H9 (cell line): ENCODE data around the gene PMEPA1. TPM values are rescaled to one million over a fixed set of nuclear protein-coding genes. Genes with fewer than 3 reads are reported as not detected.

Experiments used
- DNase-seq: peaks from one replicate; pipeline ENCODE4 v3.0.0-alpha.2; 2017
- H2AFZ ChIP-seq: one replicate; pipeline ENCODE4 v1.6.1; 2013; ENCODE audit warnings: mild to moderate bottlenecking, low read length, control low read depth, moderate library complexity
- H2AK5ac ChIP-seq: 2 replicates; pipeline ENCODE4 v1.6.1; 2013; ENCODE audit warnings: low read length, control low read depth, mixed read lengths; ENCODE audit not compliant: insufficient read length
- H2BK120ac ChIP-seq: one replicate; pipeline ENCODE4 v1.6.1; 2013; ENCODE audit warnings: low read depth, mild to moderate bottlenecking, low read length, control low read depth, inconsistent platforms; ENCODE audit not compliant: poor library complexity, severe bottlenecking
- H2BK12ac ChIP-seq: 2 replicates; pipeline ENCODE4 v1.6.1; 2013; ENCODE audit warnings: low read length, control low read depth, mixed read lengths, low read depth; ENCODE audit not compliant: insufficient read length
- H2BK15ac ChIP-seq: 2 replicates; pipeline ENCODE4 v1.6.1; 2013; ENCODE audit warnings: low read depth, low read length, control low read depth
- H2BK20ac ChIP-seq: one replicate; pipeline ENCODE4 v1.6.1; 2013; ENCODE audit warnings: low read depth, mild to moderate bottlenecking, low read length, control low read depth, inconsistent platforms; ENCODE audit not compliant: poor library complexity, severe bottlenecking
- H2BK5ac ChIP-seq: 2 replicates; pipeline ENCODE4 v1.6.1; 2013; ENCODE audit warnings: low read length, control low read depth, mixed read lengths; ENCODE audit not compliant: insufficient read length
- H3K14ac ChIP-seq: 2 replicates; pipeline ENCODE4 v1.6.1; 2013; ENCODE audit warnings: low read length, control low read depth; ENCODE audit not compliant: insufficient read depth
- H3K18ac ChIP-seq: 2 replicates; pipeline ENCODE4 v1.6.1; 2013; ENCODE audit warnings: low read depth, mild to moderate bottlenecking, mixed read lengths, low read length, control low read depth; ENCODE audit not compliant: insufficient read length
- H3K23ac ChIP-seq: 2 replicates; pipeline ENCODE4 v1.6.1; 2013; ENCODE audit warnings: low read length, control low read depth, mixed read lengths, low read depth; ENCODE audit not compliant: insufficient read length
- H3K23me2 ChIP-seq: 2 replicates; pipeline ENCODE4 v1.6.1; 2013; ENCODE audit warnings: low read depth, mild to moderate bottlenecking, mixed read lengths, low read length, control low read depth; ENCODE audit not compliant: insufficient read length, poor library complexity, severe bottlenecking
- H3K27ac ChIP-seq: 2 replicates; pipeline ENCODE4 v1.5.1; 2013; ENCODE audit warnings: low read length, control low read depth, mixed read lengths, low read depth; ENCODE audit not compliant: insufficient read length
- H3K27me3 ChIP-seq: 2 replicates; pipeline ENCODE4 v1.6.1; 2013; ENCODE audit warnings: low read length, control low read depth, inconsistent platforms; ENCODE audit not compliant: insufficient read depth
- H3K4ac ChIP-seq: 2 replicates; pipeline ENCODE4 v1.6.1; 2013; ENCODE audit warnings: low read depth, mild to moderate bottlenecking, control low read depth, inconsistent platforms, low read length, moderate library complexity
- H3K4me1 ChIP-seq: 2 replicates; pipeline ENCODE4 v1.6.1; 2013; ENCODE audit warnings: low read length, control low read depth, inconsistent platforms; ENCODE audit not compliant: insufficient read depth
- H3K4me2 ChIP-seq: 2 replicates; pipeline ENCODE4 v1.6.1; 2013; ENCODE audit warnings: low read length, control low read depth, mixed read lengths; ENCODE audit not compliant: insufficient read length, insufficient read depth
- H3K56ac ChIP-seq: 2 replicates; pipeline ENCODE4 v1.6.1; 2013; ENCODE audit warnings: low read depth, mild to moderate bottlenecking, mixed read lengths, low read length, control low read depth; ENCODE audit not compliant: insufficient read length
- H3K79me1 ChIP-seq: 2 replicates; pipeline ENCODE4 v1.6.1; 2013; ENCODE audit warnings: low read depth, mild to moderate bottlenecking, moderate library complexity, low read length, control low read depth, inconsistent platforms; ENCODE audit not compliant: insufficient read depth, poor library complexity, severe bottlenecking
- H3K79me2 ChIP-seq: 2 replicates; pipeline ENCODE4 v1.6.1; 2013; ENCODE audit warnings: low read length, control low read depth, inconsistent platforms; ENCODE audit not compliant: insufficient read depth
- H3K9ac ChIP-seq: 2 replicates; pipeline ENCODE4 v1.6.1; 2013; ENCODE audit warnings: low read length, control low read depth, mixed read lengths; ENCODE audit not compliant: insufficient read length; ENCODE audit errors: extremely low read depth
- H3K9me3 ChIP-seq: one replicate; pipeline ENCODE4 v1.6.1; 2013; ENCODE audit warnings: low read depth, low read length, inconsistent platforms; ENCODE audit not compliant: control insufficient read depth
- H3T11ph ChIP-seq: one replicate; pipeline ENCODE4 v1.6.1; 2013; ENCODE audit warnings: mild to moderate bottlenecking, low read length, control low read depth, inconsistent platforms
- H4K20me1 ChIP-seq: one replicate; pipeline ENCODE4 v1.6.1; 2013; ENCODE audit not compliant: control insufficient read depth, insufficient read length, insufficient read depth
- H4K5ac ChIP-seq: 2 replicates; pipeline ENCODE4 v1.6.1; 2013; ENCODE audit warnings: low read depth, mild to moderate bottlenecking, mixed read lengths, low read length, control low read depth; ENCODE audit not compliant: insufficient read length
- H4K8ac ChIP-seq: replicated peaks from 2 replicates; pipeline ENCODE4 v1.6.1; 2013; ENCODE audit warnings: low read length, control low read depth, mixed read lengths, low read depth; ENCODE audit not compliant: insufficient read length
- H4K91ac ChIP-seq: 2 replicates; pipeline ENCODE4 v1.6.1; 2013; ENCODE audit warnings: low read depth, mild to moderate bottlenecking, moderate library complexity, mixed read lengths, low read length, control low read depth; ENCODE audit not compliant: insufficient read length
- H3K27ac Mint-ChIP-seq, 3 experiments: 2 replicates in 2 of 3; 3 replicates in 1 of 3; pipeline ENCODE4 v1.8.0; 2020 to 2021; ENCODE audit warnings: mixed read lengths in 3 of 3, mild to moderate bottlenecking in 1 of 3, moderate library complexity in 1 of 3
- H3K27me3 Mint-ChIP-seq: 2 replicates; pipeline ENCODE4 v1.8.0; 2021; ENCODE audit warnings: low read depth, mild to moderate bottlenecking, moderate library complexity, mixed read lengths
- H3K36me3 Mint-ChIP-seq, 3 experiments: 2 replicates in 2 of 3; 3 replicates in 1 of 3; pipeline ENCODE4 v1.8.0; 2020 to 2021; ENCODE audit warnings: low read depth in 3 of 3, mixed read lengths in 3 of 3; ENCODE audit not compliant: insufficient read depth in 1 of 3
- H3K4me1 Mint-ChIP-seq, 2 experiments: 2 replicates each; pipeline ENCODE4 v1.8.0; 2020; ENCODE audit warnings: mixed read lengths in 2 of 2
- H3K4me3 Mint-ChIP-seq, 2 experiments: 2 replicates in 1 of 2; 3 replicates in 1 of 2; pipeline ENCODE4 v1.8.0; 2020 to 2021; ENCODE audit warnings: mild to moderate bottlenecking in 2 of 2, mixed read lengths in 2 of 2, moderate library complexity in 1 of 2
- H3K9me3 Mint-ChIP-seq, 2 experiments: 2 replicates in 1 of 2; 3 replicates in 1 of 2; pipeline ENCODE4 v1.8.0; 2020; ENCODE audit warnings: mild to moderate bottlenecking in 2 of 2, mixed read lengths in 2 of 2, moderate library complexity in 1 of 2
- CTCF ChIP-seq: fragments of 200-600 bp; sonication (generic); conservative IDR thresholded peaks from 3 replicates; pipeline ENCODE4 v1.8.0; 2021; ENCODE audit warnings: antibody characterized with exemption, mild to moderate bottlenecking
- WGBS: extraction: QIAGEN DNeasy Blood & Tissue Kit; methylation state at CpG from one replicate; pipeline ENCODE4 v1.1.7; 2013; ENCODE audit warnings: missing lambda C conversion rate, low lambda C conversion rate, mixed read lengths; ENCODE audit not compliant: insufficient read length; ENCODE audit errors: extremely low coverage; 5-methylcytosine and 5-hydroxymethylcytosine counted together
- total RNA-seq: library from RNA; stranded (reverse); gene quantifications from 2 replicates; pipeline ENCODE4 v1.2.1, GENCODE V29; 2021

PMEPA1 gene
- total RNA-seq, 1 experiment from 2014 or later: 34.6 TPM

- Histone ChIP-seq H2BK120ac (no peak overlapping the region), H2AK5ac (no peak overlapping the region), H3K4me2 (no peak overlapping the region), H3K27me3 (no peaks in the 10 kb centered on the region), H4K5ac (no peak overlapping the region), H3K23me2 (no peaks in the 10 kb centered on the region), H3K4ac (no peak overlapping the region), H3K79me2 (no peaks in the 10 kb centered on the region), H4K20me1 (no peaks in the 10 kb centered on the region), H3K9me3 (no peaks in the 10 kb centered on the region), H3K23ac (no peak overlapping the region), H2AFZ (no peak overlapping the region), H3T11ph (no peak overlapping the region), H3K18ac (no peak overlapping the region), H2BK12ac (no peak overlapping the region), H3K56ac (no peak overlapping the region), H4K8ac (no peak overlapping the region), H3K14ac (no peak overlapping the region), H4K91ac (no peak overlapping the region), H2BK15ac (no peak overlapping the region), H3K27ac (no peak overlapping the region), H3K79me1 (no peaks in the 10 kb centered on the region), H2BK20ac (no peak overlapping the region), H2BK5ac (no peak overlapping the region), H3K4me1 (no peaks in the 10 kb centered on the region), H3K9ac (no peak overlapping the region)
- Mint-ChIP-seq H3K4me1 (peaks cover 26 to 30% of the 10 kb centered on the region in 2 experiments), H3K4me3 (no peak overlapping the region), H3K27me3 (peaks cover 3% of the 10 kb centered on the region), H3K9me3 (no peaks in the 10 kb centered on the region), H3K36me3 (no peaks in the 10 kb centered on the region), H3K27ac (no peak overlapping the region)
- no CpG with 5 or more reads among the region's 7 CpGs for WGBS
- no peak for DNase-seq
- no peak for TF ChIP-seq CTCF
Measured at GRCh38 chr20:57746832-57747404, 37.1 kb upstream of the PMEPA1 start.
